ENCODE data around the gene SLK.
A peak's percentile ranks its signal among the peaks of the same experiment; 100 is the strongest.

SLK gene

GRCh38 chr10:103942866-103943265 lies 24.1 kb upstream of the SLK start:
- DNase-seq = no peak

GRCh38 chr10:103947799-103948516 lies 19.0 kb upstream of the SLK start:
- no peak for DNase-seq

GRCh38 chr10:103949728-103950127 lies 17.2 kb upstream of the SLK start:
- DNase-seq = no peak

- no peak for DNase-seq
Observed at GRCh38 chr10:103951183-103951582, 15.8 kb upstream of the SLK start.

- no peak for DNase-seq
Observed at GRCh38 chr10:103951942-103952341, 15.0 kb upstream of the SLK start.

GRCh38 chr10:103954543-103954942 lies 12.4 kb upstream of the SLK start:
- no peak for DNase-seq

GRCh38 chr10:103958996-103959395 lies 7.9 kb upstream of the SLK start:
- DNase-seq = no peak

- no peak for DNase-seq
Observed at GRCh38 chr10:103960103-103960502, 6.8 kb upstream of the SLK start.

- no peak for DNase-seq
Observed at GRCh38 chr10:103967448-103968071, 620 bp downstream of the SLK start.

GRCh38 chr10:103968441-103969391 lies 1.8 kb downstream of the SLK start:
- no peak for DNase-seq

GRCh38 chr10:103969436-103969835 lies 2.5 kb downstream of the SLK start:
- no peak for DNase-seq

GRCh38 chr10:103969857-103970627 lies 3.1 kb downstream of the SLK start:
- DNase-seq = no peak

GRCh38 chr10:103975169-103975568 lies 8.2 kb downstream of the SLK start:
- DNase-seq = no peak

GRCh38 chr10:103977204-103977603 lies 10.3 kb downstream of the SLK start:
- DNase-seq = no peak

GRCh38 chr10:103979530-103979929 lies 12.6 kb downstream of the SLK start:
- no peak for DNase-seq

GRCh38 chr10:103980288-103980906 lies 13.5 kb downstream of the SLK start:
- DNase-seq = no peak

GRCh38 chr10:103982639-103983038 lies 15.7 kb downstream of the SLK start:
- no peak for DNase-seq

GRCh38 chr10:103983367-103983911 lies 16.5 kb downstream of the SLK start:
- DNase-seq = no peak

- no peak for DNase-seq
Observed at GRCh38 chr10:103985726-103986125, 18.8 kb downstream of the SLK start.

GRCh38 chr10:103986360-103986759 lies 19.4 kb downstream of the SLK start:
- peak; percentile 7 for DNase-seq

GRCh38 chr10:103990121-103990520 lies 23.2 kb downstream of the SLK start:
- DNase-seq = no peak

GRCh38 chr10:103990531-103990930 lies 23.6 kb downstream of the SLK start:
- DNase-seq = no peak

Data from T-helper 9 cell (primary cell).